GM23248 (cell line): Measurements from ENCODE around the gene ARHGAP19.

Experiments
- EZH2 ChIP-seq: fragments of 200-600 bp; sonication (generic); IDR thresholded peaks from 2 replicates; pipeline ENCODE4 v1.6.1; 2018; ENCODE audit warnings: antibody characterized with exemption, mild to moderate bottlenecking; ENCODE audit not compliant: insufficient read depth, poor library complexity, severe bottlenecking
- EZH2phosphoT487 ChIP-seq: fragments of 200-600 bp; sonication (generic); IDR thresholded peaks from 2 replicates; pipeline ENCODE4 v1.6.1; 2018; ENCODE audit warnings: antibody characterized with exemption, moderate library complexity, mild to moderate bottlenecking, low read depth; ENCODE audit not compliant: insufficient read depth

- TF ChIP-seq EZH2phosphoT487: no peak
- no peak for TF ChIP-seq EZH2
Measured at GRCh38 chr10:97319671-97320479, 27.4 kb upstream of the ARHGAP19 start.
